Measurements from ENCODE around the gene KPNA2. TPM values are rescaled to one million over a fixed set of nuclear protein-coding genes. Genes with fewer than 3 reads are reported as not detected.
"Not testable (repeated sequence)": the region's sequence is repeated elsewhere in the genome, so short reads cannot be mapped to it uniquely, and the experiment has no call there.

KPNA2 gene
- total and polyA plus RNA-seq, 11 donors = 10.6 to 50.7 (median 20.4) TPM

DNA sequence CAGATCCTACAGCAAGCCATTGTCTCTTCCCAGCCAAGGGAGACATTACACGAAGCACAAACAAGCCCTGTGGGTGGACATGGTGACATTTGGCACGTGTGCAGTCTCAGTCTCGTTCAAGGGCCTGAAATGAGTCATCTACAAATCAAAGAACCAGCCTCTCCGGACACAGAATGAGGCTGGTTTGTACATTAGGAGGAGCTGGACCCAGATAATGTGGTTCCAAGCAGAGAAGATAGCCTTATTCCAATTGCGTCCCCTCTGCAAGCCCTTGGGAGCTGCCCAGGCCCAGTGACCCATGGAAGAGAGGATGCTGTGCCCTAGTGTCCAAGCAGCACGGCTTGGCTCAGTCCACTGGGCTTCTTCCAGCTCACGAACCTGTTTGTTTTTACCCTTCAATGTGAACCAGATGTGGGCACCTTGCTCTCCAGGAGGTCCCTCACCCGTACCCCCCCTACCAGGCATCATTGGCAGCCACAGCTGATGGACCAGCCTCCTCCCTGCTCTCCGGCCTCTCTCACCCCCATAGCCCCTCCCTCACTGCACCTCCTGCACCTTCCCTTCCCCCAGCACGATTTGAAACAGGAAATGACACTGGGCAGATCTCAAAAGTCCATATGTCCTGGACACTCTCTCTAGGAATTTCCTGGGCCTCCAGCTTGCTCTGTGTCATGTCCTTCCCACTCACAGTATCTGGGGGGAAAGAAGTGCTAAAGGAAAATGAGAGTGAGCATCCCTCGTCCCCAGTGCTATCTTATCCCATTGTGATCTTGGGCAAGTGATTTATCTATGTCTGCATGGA is 26.2 kb downstream of the KPNA2 start:
- H3K9me3 ChIP-seq = no peaks in the 10 kb centered on the region
- intact Hi-C loops (cut with DNase I) = no loop called here
- peak in 3 of 4 donors; percentile 61 to 77 (median 64) for ATAC-seq
- TF ChIP-seq POLR2A (IDR thresholded peaks at IDR 0.05) (no peak), CTCF (IDR thresholded peaks at IDR 0.05) (no peak)
- no peak overlapping the region for H3K4me3 ChIP-seq
- peak overlapping the region in 1 of 12 donors; percentile 44 for H3K27ac ChIP-seq
- 40 to 50% (median 45%) methylated on average over 11 of the region's 11 CpGs for WGBS, 4 donors
- DNase-seq = peak in 1 of 5 donors; percentile 33
- no peaks in the 10 kb centered on the region for H3K27me3 ChIP-seq
- peaks cover 0 to 10% (median 0%) of the 10 kb centered on the region in 12 donors for H3K4me1 ChIP-seq
- no peaks in the 10 kb centered on the region for H3K36me3 ChIP-seq

DNA sequence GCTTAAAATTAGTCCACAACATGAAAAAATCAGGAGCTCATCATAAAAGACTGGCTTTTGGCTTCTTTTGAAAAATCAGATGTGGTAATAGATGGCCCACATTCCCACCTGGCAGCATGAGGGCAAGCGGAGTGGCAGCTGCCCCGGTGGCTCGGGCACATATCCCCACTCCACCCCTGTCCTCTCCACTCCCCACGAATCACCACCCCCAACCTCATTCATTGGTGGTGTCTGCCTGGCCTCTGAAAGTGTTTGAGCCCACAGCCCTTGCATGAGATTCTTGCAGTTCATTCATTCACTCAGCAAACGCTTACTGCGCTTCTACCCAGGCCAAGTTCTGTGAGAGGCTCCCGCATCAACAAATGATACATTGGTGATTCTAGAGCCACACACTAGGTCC is 29.8 kb downstream of the KPNA2 start:
- not testable (repeated sequence) for H3K4me3 ChIP-seq, DNase-seq, H3K9me3 ChIP-seq, H3K27ac ChIP-seq, H3K36me3 ChIP-seq, ATAC-seq, H3K27me3 ChIP-seq
- intact Hi-C loops (cut with DNase I) = loop anchor here in 1 of 10 donors (5.0 kb wide), 1 partner anchor 97 kb away; no protein-coding TSS in a partner anchor
- WGBS, 4 donors = 80 to 98% (median 94%) methylated on average over 7 of the region's 7 CpGs
- H3K4me1 ChIP-seq = peaks cover 0 to 10% (median 0%) of the 10 kb centered on the region in 12 donors

DNA sequence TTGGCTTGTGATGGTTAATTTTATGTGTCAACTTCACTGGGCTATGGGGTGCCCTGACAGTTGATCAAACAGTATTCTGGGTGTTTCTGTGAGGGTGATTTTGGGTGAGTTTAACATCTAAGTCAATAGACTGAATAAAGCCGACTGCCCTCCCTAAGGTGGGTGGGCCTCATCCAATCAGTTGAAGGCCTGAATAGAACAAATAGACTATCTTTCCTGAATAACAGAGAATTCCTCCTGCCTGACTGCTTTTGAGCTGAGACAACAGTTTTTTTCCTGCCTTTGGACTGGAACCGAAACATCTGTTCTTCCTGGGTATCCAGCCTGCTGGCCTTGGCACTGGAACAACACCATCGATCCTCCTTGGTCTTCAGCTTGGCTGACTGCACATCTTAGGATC is 33.0 kb downstream of the KPNA2 start:
- WGBS, 4 donors = 90 to 95% (median 94%) methylated on average over 3 of the region's 3 CpGs
- H3K36me3 ChIP-seq, H3K9me3 ChIP-seq, H3K27ac ChIP-seq, ATAC-seq, DNase-seq, H3K4me3 ChIP-seq, H3K27me3 ChIP-seq, H3K4me1 ChIP-seq: not testable (repeated sequence)
- intact Hi-C loops (cut with DNase I) = loop anchor here in 1 of 10 donors (5.0 kb wide), 1 partner anchor 94 kb away; no protein-coding TSS in a partner anchor

DNA sequence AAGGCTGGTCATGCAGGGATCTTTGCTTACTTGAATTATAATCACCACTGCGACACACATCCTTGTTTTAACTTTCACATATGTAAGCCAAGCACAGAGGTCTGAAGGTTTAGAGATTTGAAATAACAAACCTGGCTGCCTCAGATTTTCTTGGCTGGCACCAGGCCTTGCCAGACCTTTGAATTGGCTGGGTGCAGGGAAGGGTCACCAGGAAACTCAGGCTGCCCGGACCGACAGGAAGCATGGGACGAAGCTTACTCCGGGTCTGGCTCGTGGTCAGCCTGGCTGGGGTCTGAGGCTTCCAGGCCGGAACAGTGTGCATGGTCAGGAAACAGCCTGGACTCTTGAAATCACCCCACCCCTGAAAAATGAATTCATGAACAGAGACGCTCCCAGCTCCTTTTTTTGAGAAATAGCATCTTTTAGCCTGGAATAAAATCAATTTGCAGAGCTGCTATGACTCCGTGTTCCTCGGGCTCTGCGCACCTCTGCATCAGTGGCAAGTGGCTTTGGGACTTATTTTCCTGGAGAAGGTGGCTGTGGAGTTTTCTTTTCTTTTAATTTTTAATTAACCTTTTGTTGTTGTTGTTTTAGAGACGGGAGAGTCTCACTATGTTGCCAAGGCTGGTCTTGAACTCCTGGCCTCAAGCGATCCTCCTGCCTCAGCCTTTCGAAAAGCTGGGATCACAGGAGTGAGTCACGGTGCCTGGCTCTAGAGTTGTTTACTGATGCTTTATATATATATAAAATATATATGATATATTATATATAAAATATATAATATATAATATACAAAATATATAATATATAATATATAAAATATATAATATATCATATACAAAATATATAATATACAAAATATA is 35.3 kb downstream of the KPNA2 start:
- peak overlapping the region in 11 of 12 donors; percentile 3 to 74 (median 46) for H3K27ac ChIP-seq
- DNase-seq = peak; percentile 43 to 75 (median 66)
- H3K4me3 ChIP-seq = peak overlapping the region in 1 of 12 donors; percentile 16
- H3K9me3 ChIP-seq; H3K36me3 ChIP-seq; H3K4me1 ChIP-seq; intact Hi-C loops (cut with DNase I); H3K27me3 ChIP-seq: not testable (repeated sequence)
- ATAC-seq = peak in 3 of 4 donors; percentile 83 to 95 (median 89)
- WGBS, 4 donors = 47 to 67% (median 55%) methylated on average over 9 to 15 of the region's 15 CpGs

- DNase-seq = no peak
- no peak overlapping the region for H3K27ac ChIP-seq
- H3K4me1 ChIP-seq = peaks cover 0 to 7% (median 2%) of the 10 kb centered on the region in 12 donors
- intact Hi-C loops (cut with DNase I) = no loop called here
- peaks cover 0 to 4% (median 0%) of the 10 kb centered on the region in 12 donors for H3K9me3 ChIP-seq
- WGBS, 4 donors = 79 to 89% (median 85%) methylated on average over 4 of the region's 4 CpGs
- H3K27me3 ChIP-seq = no peaks in the 10 kb centered on the region
- no peak for TF ChIP-seq CTCF (IDR thresholded peaks at IDR 0.05)
- H3K36me3 ChIP-seq = no peaks in the 10 kb centered on the region
- no peak for ATAC-seq
- H3K4me3 ChIP-seq = no peak overlapping the region
These were observed 38.7 kb downstream of the KPNA2 start for GRCh38 chr17:68074279-68074678.

DNA sequence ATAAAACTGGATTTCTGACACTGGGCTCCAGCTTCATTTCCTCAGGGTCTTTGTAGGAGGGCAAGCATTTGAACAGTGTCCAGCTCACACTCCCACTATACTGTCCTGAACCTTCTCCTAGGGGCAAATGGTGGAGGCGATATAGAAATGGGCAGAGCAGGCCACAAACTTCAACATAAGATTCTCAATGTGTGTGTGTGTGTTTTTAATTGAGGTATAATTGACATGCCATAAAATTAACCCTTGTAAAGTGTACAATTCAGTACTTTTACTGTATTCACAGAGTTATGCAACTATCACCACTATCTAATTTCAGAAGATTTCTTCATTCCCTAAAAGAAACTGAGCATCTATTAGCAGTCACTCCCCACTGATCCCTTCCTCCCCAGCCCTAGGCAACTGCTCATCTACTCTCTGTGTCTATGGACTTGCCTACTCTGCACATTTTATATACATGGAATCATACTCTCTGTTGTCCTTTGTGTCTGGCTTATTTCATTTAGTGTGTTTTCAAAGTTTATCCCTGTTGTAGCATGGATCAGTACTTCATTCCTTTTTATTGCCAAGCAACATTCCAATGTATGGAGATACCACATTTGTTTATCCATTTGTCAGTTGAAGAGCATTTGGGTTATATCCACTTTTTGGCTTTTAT is 40.5 kb downstream of the KPNA2 start:
- H3K27ac ChIP-seq; H3K4me3 ChIP-seq; intact Hi-C loops (cut with DNase I); H3K27me3 ChIP-seq; H3K4me1 ChIP-seq; H3K9me3 ChIP-seq; DNase-seq; ATAC-seq; H3K36me3 ChIP-seq: not testable (repeated sequence)
- 86 to 97% (median 89%) methylated on average over 1 of the region's 1 CpG for WGBS, 4 donors

DNA sequence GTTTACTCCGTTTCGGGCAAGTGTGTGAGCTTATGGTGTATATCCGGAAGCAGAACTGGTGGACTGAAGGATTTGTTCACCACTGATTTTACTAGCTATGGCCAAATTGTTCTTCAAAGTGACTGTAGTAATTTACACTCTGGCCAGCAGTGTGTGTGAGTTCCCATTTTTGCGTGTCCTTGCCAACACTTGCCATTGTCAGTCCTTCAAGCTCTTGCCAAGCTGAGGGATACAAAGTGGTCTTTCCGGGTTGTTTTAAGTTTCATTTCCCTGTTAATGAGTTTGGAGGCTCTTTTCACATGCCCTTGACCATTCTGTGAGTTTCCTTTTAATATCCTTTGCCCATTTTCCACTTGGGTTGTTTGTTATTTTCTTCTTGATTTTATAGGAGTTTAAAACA is 42.0 kb downstream of the KPNA2 start:
- ATAC-seq; H3K4me1 ChIP-seq; DNase-seq; H3K27ac ChIP-seq; H3K9me3 ChIP-seq; H3K4me3 ChIP-seq; H3K36me3 ChIP-seq; intact Hi-C loops (cut with DNase I); H3K27me3 ChIP-seq: not testable (repeated sequence)
- WGBS, 4 donors = 62 to 69% (median 67%) methylated on average over 5 of the region's 5 CpGs

Measured in heart left ventricle (tissue), 16 donors.